GM21737 (cell line): ENCODE data around the gene LRRC2.
"Not testable (repeated sequence)": the region's sequence is repeated elsewhere in the genome, so short reads cannot be mapped to it uniquely, and the experiment has no call there.

ENCODE experiments used
- ATAC-seq: cut with Tn5 transposase; IDR thresholded peaks from one replicate; pipeline ENCODE4 v1.9.1; 2021; ENCODE audit warnings: mild to moderate bottlenecking, moderate library complexity; ENCODE audit not compliant: unreplicated experiment

LRRC2 gene

DNA sequence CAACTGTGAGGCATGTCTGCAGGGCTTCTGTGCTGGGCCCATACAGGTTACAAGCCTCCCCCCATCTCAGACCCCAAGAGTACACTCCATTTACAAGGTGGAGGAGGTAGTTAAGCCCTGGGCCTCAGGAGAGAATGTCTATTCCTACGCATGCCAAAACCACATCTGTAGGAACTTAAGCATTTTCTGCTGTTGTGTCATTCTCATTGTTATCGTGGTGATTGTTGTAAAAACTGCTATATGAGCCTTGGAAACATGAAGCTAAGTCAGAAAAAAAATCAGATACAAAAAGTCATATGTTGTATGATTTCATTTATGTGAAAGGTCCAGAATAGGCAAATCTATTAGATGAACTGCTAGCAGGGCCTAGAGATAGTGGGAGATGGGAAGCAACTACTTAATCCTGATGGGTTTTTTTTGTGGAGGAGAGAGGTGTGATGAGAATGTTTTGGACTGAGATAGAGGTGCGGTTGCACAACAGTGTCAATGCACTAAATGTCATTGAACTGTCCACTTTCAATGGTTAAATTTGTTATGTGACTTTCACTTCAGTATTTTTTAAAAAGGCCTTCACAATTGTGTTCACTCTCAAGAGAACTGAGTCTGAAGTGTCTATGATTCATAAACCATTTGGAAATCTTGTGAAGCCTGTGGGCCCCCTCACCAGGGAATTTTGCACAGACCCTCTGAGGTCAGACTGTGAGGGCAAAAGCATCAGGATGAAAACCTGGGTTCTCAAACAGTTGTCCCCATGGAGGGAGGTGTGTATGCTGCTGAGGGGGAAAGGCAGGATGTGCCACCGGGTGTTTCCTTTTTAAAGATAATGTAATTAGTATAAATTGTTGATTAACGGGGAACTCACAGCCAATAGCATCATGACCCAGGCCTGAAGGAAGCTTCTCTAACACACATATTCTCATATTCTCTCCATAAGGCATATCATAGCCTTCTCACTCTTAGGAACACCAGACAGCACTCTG, 65.2 kb downstream of the LRRC2 start:
- no peak for ATAC-seq

DNA sequence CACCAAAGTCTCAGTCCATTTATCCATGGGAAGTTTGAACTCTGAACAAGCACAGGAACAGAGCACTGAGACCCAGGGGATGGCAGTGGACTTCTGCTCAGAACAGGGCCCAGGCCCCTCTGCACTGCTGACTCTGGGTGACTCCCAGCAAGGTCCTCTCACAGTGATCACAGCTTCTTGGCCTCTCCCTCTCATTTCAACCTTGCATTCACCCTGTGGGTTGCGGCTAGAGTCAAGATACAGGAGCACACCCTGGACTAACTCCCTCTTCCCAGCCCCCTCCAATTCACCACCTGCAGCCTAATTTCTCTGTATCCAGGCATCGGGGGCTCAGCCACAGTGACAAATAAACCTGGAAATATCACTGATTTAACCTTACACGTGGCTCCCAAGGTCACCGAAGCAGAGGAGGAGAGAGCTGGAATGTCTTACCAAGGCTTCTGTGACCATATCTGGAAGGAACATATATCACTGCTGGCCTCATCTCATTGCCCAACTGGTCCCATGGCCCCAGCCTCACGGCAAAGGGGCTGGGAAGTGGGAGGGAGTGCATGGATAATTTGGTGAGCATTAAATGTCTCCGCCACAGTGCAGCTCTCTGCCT, 67.1 kb downstream of the LRRC2 start:
- ATAC-seq: no peak

DNA sequence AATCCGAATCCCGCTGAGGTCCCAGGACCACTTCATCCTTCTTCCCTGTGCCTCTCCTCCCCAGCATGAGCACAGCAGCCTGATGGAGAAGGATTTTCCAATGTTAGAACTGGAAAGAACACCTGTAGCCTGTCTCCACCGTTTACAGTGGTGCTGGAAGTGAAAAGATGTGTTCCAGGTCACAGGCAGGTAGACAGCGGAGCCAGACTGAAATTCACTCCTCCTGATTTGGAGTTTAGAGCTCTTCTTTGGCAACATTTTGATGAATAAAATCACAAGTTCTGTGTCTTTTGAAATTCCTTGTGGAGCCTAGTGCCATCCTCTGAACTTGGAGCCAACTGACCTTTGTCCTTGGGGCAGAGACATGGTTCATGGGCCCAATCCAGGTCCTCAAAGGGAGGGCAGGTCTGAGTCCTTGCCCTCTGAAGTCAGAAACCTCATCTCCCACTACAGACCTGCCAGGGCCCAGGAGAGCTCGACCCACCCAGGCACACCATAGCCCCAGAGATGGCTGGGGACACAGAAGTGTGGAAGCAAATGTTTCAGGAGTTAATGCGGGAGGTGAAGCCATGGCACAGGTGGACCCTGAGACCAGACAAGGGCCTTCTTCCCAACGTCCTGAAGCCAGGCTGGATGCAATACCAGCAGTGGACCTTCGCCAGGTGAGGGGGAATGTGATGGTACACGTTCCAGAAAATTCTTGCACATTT, 68.4 kb downstream of the LRRC2 start, which contains the start of gene RTP3:
Gene RTP3, plus strand, starts transcription at position 421 of the 710 bp plus-strand sequence. Its CDS starts 87 bp downstream, at position 508.
- no peak for ATAC-seq

DNA sequence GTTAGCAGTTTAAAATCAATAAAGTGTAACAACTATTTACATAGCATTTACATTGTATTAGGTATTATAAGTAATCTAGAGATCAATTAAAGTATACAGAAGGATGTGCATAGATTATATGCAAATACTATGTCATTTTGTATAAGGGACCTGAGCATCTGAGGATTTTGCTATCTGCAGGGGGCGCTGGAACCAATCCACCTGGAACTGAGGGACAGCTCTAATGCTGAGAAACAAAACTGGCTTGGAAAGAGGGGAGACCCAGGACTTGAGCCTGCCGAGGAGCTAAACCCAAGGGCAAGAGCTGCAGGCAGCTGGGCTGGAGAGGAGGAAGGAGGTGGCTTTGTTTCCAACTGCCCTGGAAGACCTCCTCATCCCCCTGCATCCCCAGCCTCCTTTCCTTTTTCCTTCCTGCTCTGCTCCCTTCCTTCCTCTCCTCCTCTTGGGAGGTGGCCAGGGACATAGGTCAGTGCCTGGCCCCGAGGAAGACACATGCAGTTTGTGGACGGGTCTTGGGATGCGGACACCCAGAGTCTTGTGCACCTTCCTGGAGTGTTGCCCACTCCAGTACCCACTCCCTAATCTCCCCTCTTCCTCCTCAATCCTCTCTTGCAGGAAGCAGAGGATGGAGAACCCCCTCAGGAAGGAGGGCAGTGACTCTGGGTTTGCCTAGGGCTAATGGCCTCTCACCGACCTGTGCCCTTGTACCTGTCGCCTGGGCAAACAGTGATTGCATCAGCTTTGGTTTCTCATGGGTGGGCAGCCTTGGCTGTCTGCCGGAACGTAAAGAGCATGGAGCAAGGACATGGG, 69.2 kb downstream of the LRRC2 start:
- ATAC-seq: no peak

DNA sequence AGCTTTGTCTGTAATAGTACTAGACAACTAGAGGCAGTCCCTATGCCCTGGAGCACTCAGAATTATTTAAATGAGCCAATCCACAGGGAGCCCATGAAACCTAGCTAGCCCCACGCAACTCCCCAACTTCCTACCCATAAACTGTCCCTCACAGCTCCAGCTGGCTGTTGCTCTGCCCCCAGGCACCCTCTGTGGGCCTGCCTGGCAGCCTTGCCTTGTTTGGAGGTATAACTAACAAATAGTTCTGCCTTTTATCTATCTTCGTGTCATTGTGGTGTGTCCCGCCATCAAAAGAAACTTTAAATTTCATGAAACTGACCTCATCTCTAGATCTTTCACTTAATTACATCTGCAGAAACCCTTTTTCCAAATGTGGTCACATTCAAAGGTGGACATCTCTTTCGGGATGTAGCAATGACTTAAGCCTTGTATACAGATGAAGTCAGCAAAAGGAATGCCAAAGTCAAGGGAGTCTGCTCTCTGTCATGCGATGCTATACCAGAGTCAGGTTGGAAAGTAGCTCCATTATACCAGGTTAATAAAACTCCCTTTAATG, 70.1 kb downstream of the LRRC2 start:
- no peak for ATAC-seq

DNA sequence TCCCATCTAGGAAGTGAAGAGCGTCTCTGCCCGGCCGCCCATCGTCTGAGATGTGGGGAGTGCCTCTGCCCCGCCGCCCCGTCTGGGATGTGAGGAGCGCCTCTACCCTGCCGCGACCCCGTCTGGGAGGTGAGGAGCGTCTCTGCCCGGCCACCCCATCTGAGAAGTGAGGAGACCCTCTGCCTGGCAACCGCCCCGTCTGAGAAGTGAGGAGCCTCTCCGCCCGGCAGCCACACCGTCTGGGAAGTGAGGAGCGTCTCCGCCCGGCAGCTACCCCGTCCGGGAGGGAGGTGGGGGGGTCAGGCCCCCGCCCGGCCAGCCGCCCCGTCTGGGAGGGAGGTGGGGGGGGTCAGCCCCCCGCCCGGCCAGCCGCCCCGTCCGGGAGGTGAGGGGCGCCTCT, 71.6 kb downstream of the LRRC2 start:
- not testable (repeated sequence) for ATAC-seq

DNA sequence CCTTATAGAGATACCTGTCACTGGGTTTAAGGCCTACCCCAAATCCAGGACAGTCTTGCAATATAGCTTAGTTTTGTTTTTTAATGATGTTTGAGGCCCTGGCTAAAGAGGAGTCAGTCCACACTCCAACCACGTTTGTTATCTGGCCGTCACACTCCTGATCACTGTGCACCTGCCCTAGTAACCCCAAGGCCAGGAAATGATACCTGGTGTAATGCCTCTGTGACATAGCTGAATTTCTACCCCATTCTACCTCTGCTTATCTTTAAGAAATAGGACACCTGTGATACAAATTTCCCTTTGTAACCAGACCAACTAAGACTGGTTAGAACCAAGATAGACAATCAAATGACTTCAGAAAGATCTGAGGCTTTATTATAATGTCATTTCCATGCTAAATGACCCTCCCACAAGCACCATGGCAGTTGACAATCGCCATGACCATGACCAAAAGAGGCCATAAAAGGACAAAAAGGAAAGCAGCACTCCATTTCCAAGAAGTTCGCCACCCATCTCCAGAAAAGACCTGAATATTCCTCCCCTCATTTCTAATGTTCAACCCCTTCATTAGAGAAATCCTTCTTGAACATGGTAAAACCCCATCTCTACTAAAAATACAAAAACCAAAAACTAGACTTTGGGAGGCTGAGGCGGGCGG, 73.1 kb downstream of the LRRC2 start:
- ATAC-seq: no peak

DNA sequence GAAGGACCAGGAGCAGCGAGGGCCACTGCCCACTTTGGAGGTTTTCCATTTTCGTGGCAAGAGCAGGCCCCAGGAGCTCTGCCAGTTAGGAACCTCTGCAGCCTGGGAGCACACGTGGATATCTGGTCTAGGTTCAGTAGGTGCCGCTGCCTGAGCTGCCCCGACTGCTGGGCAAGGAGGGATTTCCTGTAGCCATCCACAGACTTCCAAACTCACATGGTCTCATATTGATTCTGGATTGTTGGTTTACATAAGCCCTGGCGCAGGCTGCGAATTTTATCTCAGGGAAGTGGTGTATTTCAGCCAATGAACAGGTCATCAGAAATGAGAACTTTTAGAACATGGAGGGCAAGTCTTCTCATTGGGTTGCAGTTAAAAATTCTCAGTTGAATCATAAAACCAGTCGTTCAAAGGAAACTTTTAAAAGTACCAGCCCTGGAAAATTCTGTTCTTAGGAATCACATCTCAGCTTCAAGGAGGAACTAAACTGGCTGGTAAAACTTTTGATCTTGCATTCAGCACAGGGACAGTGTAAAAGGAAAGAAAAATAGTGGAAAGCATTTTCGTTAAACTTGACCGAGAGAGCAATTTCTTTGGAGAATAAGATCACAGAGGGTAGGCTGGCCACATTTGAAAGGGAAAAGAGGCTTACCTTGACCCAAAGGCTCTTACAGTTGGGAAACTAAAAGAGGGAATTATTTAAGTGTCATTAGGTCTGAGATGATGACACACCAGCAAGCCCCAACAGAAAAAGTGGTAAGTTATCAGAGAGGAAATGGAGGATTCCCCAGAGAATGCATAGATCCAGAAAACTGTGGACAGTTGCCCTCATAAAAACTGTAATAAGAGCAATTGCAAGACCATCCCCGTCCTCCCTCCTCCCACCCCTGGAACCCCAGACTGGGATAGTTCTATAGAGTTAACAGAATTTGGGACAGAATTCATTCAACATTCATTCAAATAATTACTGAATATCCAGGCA, 74.7 kb downstream of the LRRC2 start:
- no peak for ATAC-seq

DNA sequence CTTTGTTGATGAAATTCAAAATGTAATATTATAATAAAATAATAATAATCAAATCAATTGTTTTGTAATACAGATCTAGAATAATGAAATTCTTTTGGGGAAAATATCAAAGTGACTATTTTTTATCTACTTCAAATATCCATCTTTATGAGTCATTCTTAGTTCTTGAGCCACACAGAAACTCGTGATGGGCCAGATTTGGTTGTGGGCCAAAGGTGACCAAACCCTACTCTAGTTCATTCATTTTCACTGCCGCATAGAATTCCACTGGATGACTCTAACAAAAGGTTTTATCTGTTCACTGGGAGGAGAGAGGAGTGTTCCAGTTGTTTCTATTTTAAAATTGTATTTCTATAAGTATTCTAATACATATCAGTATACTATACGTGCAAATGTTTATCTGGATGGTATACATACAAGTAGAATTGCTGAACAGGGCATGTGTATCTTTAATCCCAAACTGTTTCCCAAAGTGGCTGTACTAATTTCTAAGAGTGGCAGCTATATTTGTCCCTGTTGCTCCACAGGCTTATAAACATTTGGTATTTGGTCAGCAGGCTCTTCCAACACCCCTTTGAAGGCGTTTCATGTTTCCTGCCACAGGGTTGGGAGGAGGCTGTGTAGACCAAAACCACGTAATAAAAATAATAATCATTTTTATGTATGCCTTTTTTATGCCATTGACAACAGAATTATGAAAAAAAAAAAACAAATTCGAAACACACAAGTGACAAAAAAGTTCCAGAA, 75.6 kb downstream of the LRRC2 start:
- ATAC-seq: no peak

DNA sequence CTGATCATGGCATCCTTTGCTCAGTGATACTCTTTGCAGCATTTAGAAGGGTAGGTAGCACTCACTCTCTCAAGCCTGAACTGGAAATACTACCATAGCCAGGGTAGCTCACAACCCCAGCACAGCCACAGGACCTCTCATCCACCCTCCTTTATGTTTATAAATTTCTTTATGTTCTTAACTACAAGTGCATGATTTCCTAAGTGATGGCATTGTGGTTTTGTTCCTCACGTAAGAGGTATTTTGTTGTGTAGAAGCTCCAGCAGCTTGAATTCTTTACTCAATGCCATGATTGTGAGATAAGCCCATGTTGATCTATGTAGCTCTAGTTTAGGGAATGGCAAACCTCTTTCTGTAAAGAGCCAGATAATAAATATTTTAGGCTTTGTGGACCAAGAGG, 76.2 kb downstream of the LRRC2 start:
- ATAC-seq: no peak

DNA sequence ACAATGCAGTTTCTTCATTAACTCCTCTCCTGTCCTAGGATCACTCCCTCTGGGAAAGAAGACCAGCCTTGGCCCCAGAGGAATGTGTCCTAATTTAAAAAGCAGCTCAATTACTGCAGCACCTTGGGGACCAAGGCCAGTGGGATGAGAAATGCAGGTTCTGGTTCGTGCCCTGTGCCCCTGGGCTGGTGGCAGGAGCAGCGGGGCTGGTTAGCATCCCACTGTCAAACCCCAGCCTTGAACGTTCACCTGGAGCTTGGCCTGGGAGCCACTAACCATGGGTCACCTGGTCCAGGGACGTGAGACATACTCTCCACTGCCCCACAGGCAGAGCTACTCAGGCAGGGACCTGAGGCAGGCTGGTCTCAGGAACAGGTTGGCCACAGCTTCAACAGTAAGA, 76.7 kb downstream of the LRRC2 start:
- no peak for ATAC-seq

DNA sequence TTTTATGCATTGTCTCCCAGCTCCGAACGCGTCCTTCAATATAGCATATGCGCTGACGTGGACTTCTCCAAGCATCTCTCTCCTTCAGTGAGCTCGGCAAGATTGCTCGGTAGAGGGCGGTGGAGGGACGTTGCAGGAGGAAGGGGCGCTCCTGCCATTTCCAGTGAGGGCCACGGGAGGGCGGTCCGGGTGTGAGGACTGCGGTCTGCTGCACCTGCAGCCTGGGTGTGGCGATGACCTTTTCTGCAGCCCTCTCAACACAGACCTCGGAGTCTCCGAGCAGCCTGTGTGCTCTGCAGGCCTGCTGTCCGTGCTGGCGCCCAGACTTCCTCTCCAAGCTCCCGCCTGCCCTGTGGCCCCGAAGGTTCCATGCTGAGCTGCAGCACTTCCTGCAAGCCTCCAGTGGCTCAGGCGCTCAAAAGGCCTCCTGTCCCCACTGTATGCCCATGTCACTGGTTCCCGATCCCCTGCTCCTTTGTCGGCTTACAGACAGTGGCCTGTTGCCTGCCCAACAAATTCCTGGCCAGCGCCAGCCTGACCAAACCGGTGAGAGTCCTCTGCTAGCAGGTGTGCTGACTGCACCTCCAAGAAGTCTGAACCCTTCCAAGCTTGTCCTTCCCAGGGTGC, 77.3 kb downstream of the LRRC2 start:
- peak; percentile 97 for ATAC-seq

DNA sequence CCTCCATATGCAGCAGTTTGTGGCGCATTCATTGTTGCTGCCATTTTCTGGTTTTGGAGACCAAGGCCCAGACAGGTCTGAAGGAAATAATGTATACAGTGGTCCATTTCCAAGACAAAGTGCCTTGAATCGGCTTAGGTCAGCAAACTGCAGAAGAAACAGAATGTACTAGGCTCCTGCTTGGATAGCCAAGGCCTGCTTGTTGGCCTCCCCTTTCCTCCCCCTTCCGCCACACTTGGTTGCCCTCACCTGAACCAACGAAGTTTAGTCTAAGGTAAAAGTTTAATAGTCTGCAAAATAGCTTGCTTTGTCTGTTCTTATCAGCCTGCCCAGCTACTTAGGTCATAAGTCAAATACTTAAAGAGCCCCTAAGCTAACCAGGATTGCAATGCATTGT, 80.3 kb downstream of the LRRC2 start:
- ATAC-seq: no peak

DNA sequence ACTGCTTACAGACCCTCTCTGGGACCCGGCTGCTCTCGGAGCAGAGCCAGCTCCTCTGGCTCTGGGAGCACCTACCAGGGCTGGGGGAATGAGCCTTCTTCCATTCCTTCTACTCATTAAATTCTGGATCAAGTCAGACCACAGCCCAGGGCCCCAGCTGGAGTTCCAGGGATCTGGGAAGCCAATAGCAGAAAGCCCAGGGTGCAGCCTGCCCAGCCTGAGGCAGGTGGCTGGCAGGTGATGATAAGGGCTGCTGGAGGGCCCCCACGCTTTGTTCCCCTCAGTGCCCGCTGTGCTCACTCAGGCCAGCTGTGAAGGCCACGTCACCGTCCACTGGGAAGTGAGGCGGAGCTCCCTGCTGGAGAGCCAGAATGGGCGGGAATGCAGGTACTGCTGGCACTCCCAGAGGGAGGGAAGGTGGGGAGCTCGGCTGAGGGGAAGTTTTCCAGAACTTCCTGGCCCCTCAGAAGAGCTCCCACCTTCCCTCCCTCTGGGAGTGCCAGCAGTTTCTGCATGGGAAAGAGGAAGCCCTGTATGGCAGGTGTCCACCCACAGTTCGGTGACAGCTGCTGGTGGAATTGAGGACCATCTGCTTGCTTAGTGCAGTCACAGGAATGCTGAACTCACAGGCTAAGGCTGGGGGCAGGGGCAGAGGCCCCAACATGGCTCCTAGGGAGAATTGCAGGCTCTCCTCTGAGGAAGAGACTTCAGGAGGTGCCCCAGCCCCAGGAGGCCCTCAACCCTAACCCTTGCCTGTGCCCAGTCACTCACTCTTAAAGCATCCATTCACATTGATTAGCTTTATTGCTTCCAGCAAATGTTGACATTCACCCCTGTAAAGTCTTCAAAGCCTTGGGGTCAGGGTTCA, 81.0 kb downstream of the LRRC2 start:
- ATAC-seq: no peak

DNA sequence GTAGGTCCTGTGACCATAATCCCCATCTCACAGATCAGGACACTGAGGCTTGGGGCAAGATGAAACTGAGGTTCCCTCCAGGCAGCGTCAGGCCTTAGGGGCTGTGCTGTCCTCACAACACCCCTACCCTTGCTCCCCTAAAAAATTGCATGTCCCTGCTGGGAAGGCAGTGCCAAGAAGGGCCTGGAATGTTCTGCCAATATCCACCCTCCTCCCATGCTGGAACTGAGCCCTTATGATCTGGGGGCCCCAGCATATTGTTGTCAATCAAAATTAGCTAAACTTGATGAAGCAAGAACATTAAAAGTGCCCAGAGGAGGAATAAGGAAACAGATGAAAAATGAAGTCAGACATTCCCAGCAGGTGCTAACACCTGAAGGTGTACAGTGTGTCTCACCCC, 81.7 kb downstream of the LRRC2 start:
- no peak for ATAC-seq

DNA sequence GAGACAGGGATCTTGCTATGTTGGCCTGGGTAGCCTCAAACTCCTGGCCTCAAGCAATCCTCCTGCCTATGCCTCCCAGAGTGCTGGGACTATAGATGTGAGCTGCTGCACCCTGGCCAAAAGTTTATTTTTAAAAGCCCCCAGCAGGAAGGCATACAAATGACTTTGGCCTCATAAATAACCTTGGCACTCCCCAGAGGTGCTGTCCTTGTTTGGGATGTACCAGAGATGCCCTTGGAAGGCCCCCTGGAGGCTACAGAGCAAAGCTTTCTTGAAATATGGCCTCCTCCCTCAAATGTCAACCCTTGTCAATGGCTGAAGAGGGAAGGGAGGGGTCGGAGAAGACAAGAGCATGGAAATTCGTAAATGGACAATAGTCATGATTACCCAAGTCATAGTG, 82.3 kb downstream of the LRRC2 start:
- ATAC-seq: no peak
